Transverse colon (tissue), 3 donors: Measurements from ENCODE around the gene POLQ.

Experiments
- CTCF ChIP-seq, 5 experiments: fragments of 200-600 bp in 3 of 5; fragments of 450-650 bp in 2 of 5; sonication (generic) in 3 of 5; IDR thresholded peaks; 1 replicate in 2 of 5; 2 replicates in 3 of 5; pipeline ENCODE4 v1.5.1; 2016 to 2017; ENCODE audit warnings: antibody characterized with exemption in 5 of 5, inconsistent platforms in 3 of 5, mild to moderate bottlenecking in 2 of 5, moderate library complexity in 1 of 5
- POLR2A ChIP-seq: fragments of 450-650 bp; IDR thresholded peaks from one replicate; pipeline ENCODE4 v1.6.1; 2016; ENCODE audit warnings: antibody characterized with exemption, mild to moderate bottlenecking, moderate library complexity

DNA sequence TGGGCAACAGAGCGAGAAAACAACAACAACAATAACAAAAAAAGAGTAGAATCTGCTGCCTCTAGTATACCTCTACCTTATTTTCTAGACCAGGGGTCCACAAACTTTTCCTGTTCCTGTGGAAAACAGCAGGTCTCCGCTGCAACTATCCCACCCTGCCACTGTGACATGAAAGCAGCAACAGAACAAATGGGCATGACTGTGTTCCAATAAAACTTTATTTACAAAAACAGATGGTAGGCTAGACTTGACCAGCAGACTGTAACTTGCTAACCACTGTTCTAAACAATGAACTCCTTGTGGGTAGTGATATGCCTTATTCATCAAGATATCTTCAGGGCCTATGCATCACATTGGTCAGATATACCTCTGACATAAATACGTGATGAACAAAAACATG, 25.3 kb downstream of the POLQ start:
- TF ChIP-seq POLR2A (no peak), CTCF (IDR thresholded peaks at IDR 0.05) (no peak)
